Fibroblast of pulmonary artery (primary cell): ENCODE results near the gene HOOK2.
"Not testable (repeated sequence)": the region's sequence is repeated elsewhere in the genome, so short reads cannot be mapped to it uniquely, and the experiment has no call there.

ENCODE experiments used
- DNase-seq: peaks from one replicate; pipeline ENCODE4 v3.0.0-alpha.2; 2010; ENCODE audit warnings: low read depth
- H3K4me3 ChIP-seq: replicated peaks from 2 replicates; pipeline ENCODE4 v1.5.1; 2011; ENCODE audit warnings: low read depth, mild to moderate bottlenecking, control low read depth, low read length, moderate library complexity
- CTCF ChIP-seq: IDR thresholded peaks from 2 replicates; pipeline ENCODE4 v1.5.1; 2011; ENCODE audit warnings: mild to moderate bottlenecking, control low read depth, low read length, inconsistent platforms; ENCODE audit errors: missing control alignments

Gene HOOK2

GRCh38 chr19:12733369-12734214 is 41.8 kb downstream of the HOOK2 start:
- peak; percentile 34 for TF ChIP-seq CTCF
- H3K4me3 ChIP-seq: peak overlapping the region; percentile 98
- DNase-seq: peak; percentile 49

- H3K4me3 ChIP-seq: no peak overlapping the region
- DNase-seq: no peak
- TF ChIP-seq CTCF: no peak
Measured at GRCh38 chr19:12731337-12731736, 44.0 kb downstream of the HOOK2 start.

GRCh38 chr19:12730064-12730463 is 45.3 kb downstream of the HOOK2 start:
- TF ChIP-seq CTCF: no peak
- no peak for DNase-seq
- H3K4me3 ChIP-seq: no peak overlapping the region

GRCh38 chr19:12727745-12728433 is 47.5 kb downstream of the HOOK2 start:
- no peak overlapping the region for H3K4me3 ChIP-seq
- no peak for DNase-seq
- TF ChIP-seq CTCF: no peak

- no peak overlapping the region for H3K4me3 ChIP-seq
- TF ChIP-seq CTCF: no peak
Measured at GRCh38 chr19:12726988-12727316, 48.4 kb downstream of the HOOK2 start.

GRCh38 chr19:12725612-12726011 is 49.7 kb downstream of the HOOK2 start:
- DNase-seq, H3K4me3 ChIP-seq: not testable (repeated sequence)

More at GRCh38 chr19:12726988-12727316, 48.4 kb downstream of the HOOK2 start:
- DNase-seq: no peak

- peak; percentile 67 for DNase-seq
- peak within 1 kb of the TSS; percentile 81 for H3K4me3 ChIP-seq
- no peak for TF ChIP-seq CTCF
Measured at GRCh38 chr19:12723641-12724426, 51.5 kb downstream of the HOOK2 start, which contains the start of gene TNPO2. Gene TNPO2, minus strand, starts transcription at chr19:12723932. Its CDS starts 2,955 bp downstream, at chr19:12720977.
